ENCODE data around the gene PHACTR1. TPM values are rescaled to one million over a fixed set of nuclear protein-coding genes. Genes with fewer than 3 reads are reported as not detected.

Gene PHACTR1
- total RNA-seq, 1 experiment from 2014 or later, result not detected

DNA sequence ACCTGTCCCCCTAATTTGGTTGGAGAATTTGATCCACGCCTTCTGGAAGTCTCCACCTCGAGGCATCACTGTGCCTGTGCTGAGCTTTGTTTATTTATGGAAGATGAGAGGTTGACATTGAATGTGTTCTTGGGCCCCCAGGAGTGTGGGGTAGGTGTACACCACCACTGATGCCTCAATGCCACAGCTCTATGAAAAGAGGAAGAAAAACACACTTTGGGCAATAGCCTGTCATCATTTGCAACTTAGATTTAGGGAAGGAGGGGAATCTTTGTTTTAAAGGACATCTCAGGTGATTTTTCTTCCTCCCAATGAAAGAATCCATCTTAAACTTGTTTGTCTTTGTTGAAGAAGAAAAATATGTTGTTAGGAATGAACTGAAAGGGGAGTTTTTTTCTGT, 569.1 kb downstream of the PHACTR1 start:
- ATAC-seq, result no peak
- no peaks in the 10 kb centered on the region for H3K4me1 ChIP-seq (ENCODE audit: insufficient read depth, low read length)
- TF ChIP-seq EZH2 (IDR thresholded peaks at IDR 0.05; ENCODE audit: low read length, unreplicated experiment) (no peak), EZH2phosphoT487 (IDR thresholded peaks at IDR 0.05; ENCODE audit: borderline replicate concordance, low read length) (no peak)
- TF ChIP-seq, protein P1, sequence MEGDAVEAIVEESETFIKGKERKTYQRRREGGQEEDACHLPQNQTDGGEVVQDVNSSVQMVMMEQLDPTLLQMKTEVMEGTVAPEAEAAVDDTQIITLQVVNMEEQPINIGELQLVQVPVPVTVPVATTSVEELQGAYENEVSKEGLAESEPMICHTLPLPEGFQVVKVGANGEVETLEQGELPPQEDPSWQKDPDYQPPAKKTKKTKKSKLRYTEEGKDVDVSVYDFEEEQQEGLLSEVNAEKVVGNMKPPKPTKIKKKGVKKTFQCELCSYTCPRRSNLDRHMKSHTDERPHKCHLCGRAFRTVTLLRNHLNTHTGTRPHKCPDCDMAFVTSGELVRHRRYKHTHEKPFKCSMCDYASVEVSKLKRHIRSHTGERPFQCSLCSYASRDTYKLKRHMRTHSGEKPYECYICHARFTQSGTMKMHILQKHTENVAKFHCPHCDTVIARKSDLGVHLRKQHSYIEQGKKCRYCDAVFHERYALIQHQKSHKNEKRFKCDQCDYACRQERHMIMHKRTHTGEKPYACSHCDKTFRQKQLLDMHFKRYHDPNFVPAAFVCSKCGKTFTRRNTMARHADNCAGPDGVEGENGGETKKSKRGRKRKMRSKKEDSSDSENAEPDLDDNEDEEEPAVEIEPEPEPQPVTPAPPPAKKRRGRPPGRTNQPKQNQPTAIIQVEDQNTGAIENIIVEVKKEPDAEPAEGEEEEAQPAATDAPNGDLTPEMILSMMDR (conservative IDR thresholded peaks at IDR 0.05; ENCODE audit: low read depth, low read length), result no peak
- H3K4me2 ChIP-seq (ENCODE audit: low read length), result no peak overlapping the region
- no peaks in the 10 kb centered on the region for H3K9me3 ChIP-seq (ENCODE audit: low read length)
- DNase-seq, result no peak
- POLR2A ChIA-PET (ENCODE audit: unreplicated experiment), result no interaction called here
- BruUV-seq (replicated peaks), result no TSS peak
- no peaks in the 10 kb centered on the region for H3K27me3 ChIP-seq (ENCODE audit: low read length)
- H3K9ac ChIP-seq (ENCODE audit: low read length), result no peak overlapping the region
- H3K27ac ChIP-seq (ENCODE audit: low read length), result no peak overlapping the region
- H3K79me2 ChIP-seq (ENCODE audit: low read length), result no peaks in the 10 kb centered on the region
- no peak overlapping the region for H3K4me3 ChIP-seq (ENCODE audit: low read length)
- no peaks in the 10 kb centered on the region for H3K9me2 ChIP-seq (replicated peaks; ENCODE audit: low read length)
- H4K20me1 ChIP-seq (ENCODE audit: low read length), result no peaks in the 10 kb centered on the region
- intact Hi-C loops (cut with micrococcal nuclease), result no loop called here
- H3K36me3 ChIP-seq (ENCODE audit: low read depth, low read length), result 0 out of 2 replicates have a peak, but pooled peaks cover 3% of the 10 kb centered on the region
- CTCF ChIA-PET, result no interaction called here
- H3F3A ChIP-seq (ENCODE audit: low read length, unreplicated experiment), result no peaks in the 10 kb centered on the region
- no peak overlapping the region for H2AFZ ChIP-seq (ENCODE audit: low read length)

GRCh38 chr6:13286181-13286580, 569.6 kb downstream of the PHACTR1 start:
- Histone ChIP-seq H3K9ac (ENCODE audit: low read length) (no peak overlapping the region), H3K79me2 (ENCODE audit: low read length) (no peaks in the 10 kb centered on the region), H3K4me3 (ENCODE audit: low read length) (no peak overlapping the region), H3F3A (ENCODE audit: low read length, unreplicated experiment) (no peaks in the 10 kb centered on the region), H2AFZ (ENCODE audit: low read length) (no peak overlapping the region), H3K27ac (ENCODE audit: low read length) (no peak overlapping the region), H3K4me1 (ENCODE audit: insufficient read depth, low read length) (no peaks in the 10 kb centered on the region), H3K4me2 (ENCODE audit: low read length) (no peak overlapping the region), H3K9me2 (replicated peaks; ENCODE audit: low read length) (no peaks in the 10 kb centered on the region), H3K9me3 (ENCODE audit: low read length) (no peaks in the 10 kb centered on the region), H3K36me3 (ENCODE audit: low read depth, low read length) (0 out of 2 replicates have a peak, but pooled peaks cover 3% of the 10 kb centered on the region), H3K27me3 (ENCODE audit: low read length) (no peaks in the 10 kb centered on the region), H4K20me1 (ENCODE audit: low read length) (no peaks in the 10 kb centered on the region)
- no peak for TF ChIP-seq EZH2 (IDR thresholded peaks at IDR 0.05; ENCODE audit: low read length, unreplicated experiment)
- no peak for TF ChIP-seq EZH2phosphoT487 (IDR thresholded peaks at IDR 0.05; ENCODE audit: borderline replicate concordance, low read length)
- TF ChIP-seq, protein P1 (conservative IDR thresholded peaks at IDR 0.05; ENCODE audit: low read depth, low read length), result no peak
- POLR2A ChIA-PET (ENCODE audit: unreplicated experiment), result no interaction called here
- BruUV-seq (replicated peaks), result no TSS peak
- intact Hi-C loops (cut with micrococcal nuclease), result no loop called here
- no peak for ATAC-seq
- CTCF ChIA-PET, result no interaction called here
- no peak for DNase-seq

GRCh38 chr6:13287104-13287503, 570.5 kb downstream of the PHACTR1 start:
- H3K9me2 ChIP-seq (replicated peaks; ENCODE audit: low read length), result no peaks in the 10 kb centered on the region
- no peak overlapping the region for H2AFZ ChIP-seq (ENCODE audit: low read length)
- ATAC-seq (no peak), DNase-seq (no peak)
- H3K9me3 ChIP-seq (ENCODE audit: low read length), result no peaks in the 10 kb centered on the region
- no peak overlapping the region for H3K4me2 ChIP-seq (ENCODE audit: low read length)
- no peak overlapping the region for H3K4me3 ChIP-seq (ENCODE audit: low read length)
- CTCF ChIA-PET, result no interaction called here
- no peaks in the 10 kb centered on the region for H3F3A ChIP-seq (ENCODE audit: low read length, unreplicated experiment)
- TF ChIP-seq EZH2 (IDR thresholded peaks at IDR 0.05; ENCODE audit: low read length, unreplicated experiment) (no peak), EZH2phosphoT487 (IDR thresholded peaks at IDR 0.05; ENCODE audit: borderline replicate concordance, low read length) (no peak)
- TF ChIP-seq, protein P1 (conservative IDR thresholded peaks at IDR 0.05; ENCODE audit: low read depth, low read length), result no peak
- H3K27me3 ChIP-seq (ENCODE audit: low read length), result no peaks in the 10 kb centered on the region
- no peak overlapping the region for H3K27ac ChIP-seq (ENCODE audit: low read length)
- H3K4me1 ChIP-seq (ENCODE audit: insufficient read depth, low read length), result no peaks in the 10 kb centered on the region
- POLR2A ChIA-PET (ENCODE audit: unreplicated experiment), result interaction anchor here (0.7 kb wide), 1 partner anchor 23 kb away, joined by 4 read pairs; no protein-coding TSS in a partner anchor
- H3K36me3 ChIP-seq (ENCODE audit: low read depth, low read length), result 0 out of 2 replicates have a peak, but pooled peaks cover 3% of the 10 kb centered on the region
- no TSS peak for BruUV-seq (replicated peaks)
- intact Hi-C loops (cut with micrococcal nuclease), result no loop called here
- H4K20me1 ChIP-seq (ENCODE audit: low read length), result no peaks in the 10 kb centered on the region
- no peak overlapping the region for H3K9ac ChIP-seq (ENCODE audit: low read length)
- no peaks in the 10 kb centered on the region for H3K79me2 ChIP-seq (ENCODE audit: low read length)

Data from PC-3 (cell line).